H1 (cell line): ENCODE results near the gene NR3C2. TPM values are rescaled to one million over a fixed set of nuclear protein-coding genes. Genes with fewer than 3 reads are reported as not detected.

ENCODE experiments used
- HDAC2 ChIP-seq, 2 experiments: fragments of 300-600 bp in 1 of 2; sonication (generic) in 1 of 2; IDR thresholded peaks; 2 replicates each; pipeline ENCODE4 v1.6.1; 2011 to 2012; ENCODE audit warnings: low read depth in 2 of 2, low read length in 2 of 2, mild to moderate bottlenecking in 2 of 2, moderate library complexity in 2 of 2, borderline replicate concordance in 1 of 2, inconsistent platforms in 1 of 2
- MAFK ChIP-seq: IDR thresholded peaks from 2 replicates; pipeline ENCODE4 v1.6.1; 2012; ENCODE audit warnings: low read depth, mild to moderate bottlenecking, improper control_type of control experiment, low read length
- POU5F1 ChIP-seq: IDR thresholded peaks from 2 replicates; pipeline ENCODE4 v1.6.1; 2011; ENCODE audit warnings: low read depth, mild to moderate bottlenecking, low read length, moderate library complexity
- TAF7 ChIP-seq: optimal IDR thresholded peaks from 2 replicates; pipeline ENCODE3; 2011; ENCODE audit warnings: low read depth, mild to moderate bottlenecking, inconsistent platforms, low read length, moderate library complexity, borderline replicate concordance
- TBP ChIP-seq: IDR thresholded peaks from 2 replicates; pipeline ENCODE4 v1.6.1; 2011; ENCODE audit warnings: low read depth, low read length, improper control_type of control experiment
- polyA plus RNA-seq, 7 experiments: library from polyadenylated mRNA; depleted of rRNA in 3 of 7; stranded (reverse) in 5 of 7; unstranded in 2 of 7; fragments of >200 nt in 5 of 7; fragments of 200-250 nt in 2 of 7; gene quantifications; 1 replicate in 5 of 7; 2 replicates in 1 of 7; 4 replicates in 1 of 7; pipeline versions ENCODE4 v1.2.1 to v1.2.3, GENCODE V29; 2011 to 2013; ENCODE audit warnings: missing spikeins in 2 of 7, mixed read lengths in 2 of 7
- total RNA-seq: library from RNA; stranded (reverse); fragmentation: NEBNext Ultra II Directional; extraction: Animal tissue kit (Norgen Biotek cat#: 25700); gene quantifications from 2 replicates; pipeline ENCODE4 v1.2.1, GENCODE V29; 2021

The NR3C2 gene
- total and polyA plus RNA-seq, 2 of the 8 experiments (the other 6 are each of a cell fraction or from before 2014, with no cell fraction given), result 0.80 to 3.9 TPM

- TF ChIP-seq TAF7 (no peak), MAFK (no peak), TBP (no peak), POU5F1 (no peak), HDAC2 (IDR thresholded peaks at IDR 0.05; ENCODE audit: borderline replicate concordance in 1 of 2, low read depth in 2 of 2, low read length in 2 of 2) (no peak)
- TF ChIP-seq, all 59 proteins: peak for 0
Observed at GRCh38 chr4:148434075-148434773, 8.0 kb downstream of the NR3C2 start (continued).
